HG02884 (cell line): Measurements from ENCODE around the gene SPP1.
A peak's percentile ranks its signal among the peaks of the same experiment; 100 is the strongest.
"Not testable (repeated sequence)": the region's sequence is repeated elsewhere in the genome, so short reads cannot be mapped to it uniquely, and the experiment has no call there.

Source experiments
- ATAC-seq: cut with Tn5 transposase; IDR thresholded peaks from one replicate; pipeline ENCODE4 v1.9.1; 2021; ENCODE audit warnings: mild to moderate bottlenecking, moderate library complexity; ENCODE audit not compliant: unreplicated experiment

Gene SPP1

DNA sequence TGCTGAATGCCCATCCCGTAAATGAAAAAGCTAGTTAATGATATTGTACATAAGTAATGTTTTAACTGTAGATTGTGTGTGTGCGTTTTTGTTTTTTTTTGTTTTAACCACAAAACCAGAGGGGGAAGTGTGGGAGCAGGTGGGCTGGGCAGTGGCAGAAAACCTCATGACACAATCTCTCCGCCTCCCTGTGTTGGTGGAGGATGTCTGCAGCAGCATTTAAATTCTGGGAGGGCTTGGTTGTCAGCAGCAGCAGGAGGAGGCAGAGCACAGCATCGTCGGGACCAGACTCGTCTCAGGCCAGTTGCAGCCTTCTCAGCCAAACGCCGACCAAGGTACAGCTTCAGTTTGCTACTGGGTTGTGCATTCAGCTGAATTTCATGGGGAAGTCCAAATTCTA is at the start of gene SPP1:
Gene SPP1 (plus strand): TSS at position 249 of the 400 bp plus-strand sequence. CDS start 1,182 bp downstream, outside the sequence.
- peak; percentile 58 for ATAC-seq

DNA sequence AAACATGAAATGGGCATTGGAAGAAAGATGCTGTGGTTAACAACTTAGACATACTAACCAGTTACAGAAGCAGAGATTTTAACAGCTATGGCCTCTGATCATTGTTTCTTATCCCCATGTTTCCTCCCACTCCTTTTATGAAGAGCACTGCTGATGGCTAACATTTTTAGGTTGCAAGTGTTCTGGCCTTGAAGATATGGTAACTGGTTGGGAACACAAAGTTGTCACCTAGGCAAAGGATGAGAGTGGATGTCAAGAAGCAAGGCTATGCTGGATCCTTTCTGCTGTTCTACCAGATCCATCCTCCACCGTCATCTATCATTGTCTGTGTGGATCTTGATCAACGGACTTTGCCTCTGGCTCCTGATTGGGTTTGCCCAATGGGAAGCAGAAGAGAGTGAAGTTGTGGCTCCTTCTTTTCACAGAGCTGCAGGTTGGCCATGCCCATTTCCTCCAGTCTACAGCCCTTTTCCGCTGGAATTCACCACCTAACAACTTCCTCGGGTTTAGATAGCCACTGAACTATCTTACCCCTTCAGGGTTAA is 48.9 kb upstream of the SPP1 start:
- no peak for ATAC-seq

DNA sequence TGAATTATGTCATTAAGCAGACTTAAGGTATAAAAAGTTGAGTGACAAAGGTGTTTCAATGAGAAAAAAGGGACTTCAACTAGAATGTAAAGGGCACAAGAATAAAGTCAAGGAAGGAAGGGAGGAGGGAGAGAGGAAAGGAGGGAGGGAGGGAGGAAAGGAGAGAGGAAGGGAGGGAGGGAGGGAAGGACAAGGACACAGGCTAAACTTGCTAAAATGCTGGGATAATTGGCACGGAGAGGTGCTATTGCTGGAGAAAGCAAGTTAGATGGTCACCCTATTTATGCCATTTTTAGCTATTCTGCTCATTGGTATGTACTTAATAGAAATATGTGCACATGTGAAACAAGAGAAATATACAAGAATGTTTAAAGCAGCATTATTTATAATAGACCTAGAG is 44.9 kb upstream of the SPP1 start:
- no peak for ATAC-seq

DNA sequence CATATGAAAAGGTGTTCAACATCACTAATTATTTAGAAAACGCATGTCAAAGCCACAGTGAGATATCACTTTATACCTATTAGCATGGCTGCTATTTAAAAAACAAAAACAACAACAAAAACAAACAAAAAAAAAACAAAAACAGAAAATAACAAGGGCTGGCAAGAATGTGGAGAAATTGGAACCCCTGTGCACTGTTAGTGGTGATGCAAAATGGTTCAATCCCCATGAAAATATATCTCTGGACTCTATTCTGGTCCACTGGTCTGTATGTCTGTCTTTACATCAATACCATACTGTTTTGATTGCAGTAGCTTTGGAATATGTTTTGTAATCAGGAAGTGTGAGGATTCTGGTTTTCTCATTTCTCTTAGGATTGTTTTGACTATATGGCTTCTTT is 43.6 kb upstream of the SPP1 start:
- no peak for ATAC-seq

DNA sequence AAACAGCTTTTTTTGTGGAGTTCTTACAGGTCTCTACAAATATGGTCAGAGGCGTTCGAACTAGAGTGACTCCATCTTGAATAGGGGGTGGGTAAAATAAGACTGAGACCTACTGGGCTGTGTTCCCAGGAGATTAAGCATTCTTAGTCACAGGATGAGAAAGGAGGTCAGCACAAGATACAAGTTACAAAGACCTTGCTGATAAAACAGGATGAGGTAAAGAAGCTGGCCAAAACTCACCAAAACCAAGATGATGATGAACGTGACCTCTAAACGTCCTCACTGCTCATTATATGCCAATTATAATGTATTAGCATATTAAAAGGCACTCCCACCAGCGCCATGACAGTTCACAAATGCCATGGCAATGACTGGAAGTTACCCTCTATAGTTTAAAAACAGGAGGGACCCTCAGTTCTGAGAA is 42.8 kb upstream of the SPP1 start:
- ATAC-seq, result no peak

DNA sequence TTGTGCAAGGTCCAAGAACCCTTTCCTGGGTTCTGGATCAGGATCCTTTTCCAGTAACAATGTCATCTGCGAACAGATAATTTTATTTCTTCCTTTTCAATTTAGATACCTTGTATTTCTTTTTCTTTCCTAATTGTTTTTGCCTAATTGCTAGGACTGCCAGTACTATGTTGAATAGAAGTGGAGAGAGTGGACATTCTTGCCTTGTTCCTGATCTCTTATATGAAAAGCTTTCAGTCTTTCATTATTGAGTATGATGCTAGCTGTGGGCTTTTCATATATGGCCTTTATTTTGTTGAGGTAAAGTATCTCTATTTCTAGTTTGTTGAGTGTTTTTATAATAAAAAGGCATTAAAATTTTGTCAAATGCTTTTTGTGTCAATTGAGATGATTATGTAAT is 42.2 kb upstream of the SPP1 start:
- ATAC-seq, result no peak

DNA sequence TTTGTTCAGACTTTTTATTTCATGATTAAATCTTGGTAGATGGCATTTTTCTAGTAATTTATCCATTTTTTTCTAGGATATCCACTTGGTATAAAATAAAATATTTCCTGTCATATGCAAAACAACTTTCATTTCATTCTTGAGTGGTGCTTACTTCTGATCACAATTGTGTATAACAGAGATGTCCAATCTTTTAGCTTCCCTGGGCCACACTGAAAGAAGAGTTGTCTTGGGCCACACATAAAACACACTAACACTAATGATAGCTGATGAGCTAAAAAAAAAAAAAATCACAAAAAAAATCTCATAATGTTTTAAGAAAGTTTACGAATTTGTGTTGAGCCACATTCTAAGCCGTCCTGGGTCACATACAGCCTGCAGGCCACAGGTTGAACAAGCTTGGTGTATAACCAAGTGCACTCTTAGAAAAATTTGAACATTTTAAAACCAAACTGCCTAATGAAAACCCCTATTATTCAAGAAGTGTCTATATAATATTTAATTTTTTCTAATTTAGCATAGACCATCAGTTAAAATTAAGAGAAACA is 41.3 kb upstream of the SPP1 start:
- ATAC-seq, result no peak

DNA sequence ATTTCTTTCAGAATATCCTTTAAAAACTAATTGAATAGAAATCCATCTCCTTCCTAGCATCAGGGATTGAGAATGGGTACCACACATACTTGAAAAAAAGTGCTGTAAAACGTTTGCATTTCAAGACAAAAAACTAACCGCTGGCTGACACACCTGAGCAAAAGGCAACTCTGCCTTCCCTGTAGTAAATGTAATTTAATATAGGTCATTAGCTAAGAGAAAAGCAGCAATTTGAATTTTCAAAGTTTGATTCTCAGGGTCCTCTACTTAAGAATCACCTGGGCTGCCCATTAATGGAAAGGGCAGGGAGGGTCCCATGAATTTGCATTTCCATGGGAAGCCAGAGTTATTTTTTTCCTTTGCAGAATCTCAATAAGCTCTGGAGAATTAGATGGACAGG is 40.5 kb upstream of the SPP1 start:
- no peak for ATAC-seq

DNA sequence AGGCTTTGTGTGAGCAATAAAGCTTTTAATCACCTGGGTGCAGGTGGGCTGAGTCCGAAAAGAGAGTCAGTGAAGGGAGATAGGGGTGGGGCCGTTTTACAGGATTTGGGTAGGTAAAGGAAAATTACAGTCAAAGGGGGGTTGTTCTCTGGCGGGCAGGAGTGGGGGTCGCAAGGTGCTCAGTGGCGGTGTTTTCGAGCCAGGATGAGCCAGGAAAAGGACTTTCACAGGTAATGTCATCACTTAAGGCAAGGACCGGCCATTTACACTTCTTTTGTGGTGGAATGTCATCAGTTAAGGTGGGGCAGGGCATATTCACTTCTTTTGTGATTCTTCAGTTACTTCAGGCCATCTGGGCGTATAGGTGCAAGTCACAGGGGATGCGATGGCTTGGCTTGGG is 39.6 kb upstream of the SPP1 start:
- ATAC-seq, result not testable (repeated sequence)

DNA sequence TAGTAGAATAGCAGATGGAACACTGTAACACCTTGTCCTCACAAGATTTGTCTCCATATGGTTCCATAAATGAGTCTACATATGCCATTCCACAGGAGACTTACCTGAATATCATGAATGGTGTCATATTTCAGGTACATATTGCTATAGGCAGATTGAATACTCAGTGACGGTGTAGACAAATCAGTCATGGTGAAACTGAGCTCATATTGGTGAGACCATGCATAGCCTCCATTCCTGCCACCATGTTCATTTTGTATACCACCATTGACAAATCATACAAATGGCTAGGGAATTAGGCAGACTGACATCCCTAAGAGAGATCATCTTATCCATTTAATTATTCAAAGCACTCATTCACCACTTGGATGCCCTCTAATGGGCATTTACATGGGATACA is 38.0 kb upstream of the SPP1 start:
- ATAC-seq, result no peak

DNA sequence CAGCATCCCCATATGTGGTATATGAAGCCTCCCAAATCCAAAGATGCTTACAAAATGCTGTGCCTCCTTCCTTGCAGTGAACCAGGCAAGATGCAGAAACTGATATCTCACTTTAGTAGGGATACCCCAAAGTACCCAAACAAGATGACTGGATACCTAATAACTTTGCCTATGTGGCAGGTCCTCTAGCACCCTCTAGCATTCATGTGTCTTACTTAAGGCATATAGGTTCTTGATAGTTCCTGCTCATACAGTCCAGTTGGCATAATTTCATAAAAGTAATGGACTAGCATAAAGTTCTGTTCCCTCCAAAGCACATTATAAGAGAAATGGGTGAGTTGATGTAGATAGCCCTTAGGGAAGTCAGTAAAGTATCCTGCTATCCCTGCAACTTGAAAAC is 36.8 kb upstream of the SPP1 start:
- no peak for ATAC-seq

DNA sequence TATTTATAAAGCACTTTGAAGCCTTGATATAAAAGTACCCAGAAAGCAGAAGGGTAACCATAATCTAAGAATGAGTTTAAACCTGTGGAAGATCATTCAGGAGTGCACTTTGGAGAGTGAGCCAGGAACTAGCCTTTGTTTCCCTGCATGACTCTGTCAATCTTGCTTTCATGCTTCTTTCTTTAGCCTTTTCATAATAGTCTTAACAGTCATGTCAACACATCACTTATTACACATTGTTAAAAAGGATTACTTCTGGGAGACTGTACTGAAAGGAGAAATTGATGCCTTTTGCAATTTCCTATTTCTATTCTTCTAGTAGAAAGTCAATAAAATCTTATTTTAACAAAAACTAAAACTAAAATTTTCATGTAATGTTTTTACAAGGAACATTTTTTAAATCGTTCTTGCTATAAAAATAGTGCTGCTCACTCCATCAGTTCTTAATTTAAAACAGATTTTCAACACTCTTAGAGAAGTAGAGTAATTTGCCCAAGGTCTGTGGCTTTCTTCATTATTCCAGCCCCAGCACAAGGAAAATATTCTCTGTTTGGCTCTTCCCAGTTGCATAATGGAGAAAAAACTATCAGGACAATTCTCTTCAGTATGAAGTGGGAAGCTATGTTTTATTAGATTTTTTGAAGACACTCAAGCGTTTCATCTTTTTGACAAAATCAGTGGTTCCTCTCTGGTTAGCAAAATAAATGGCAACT is 35.4 kb upstream of the SPP1 start:
- no peak for ATAC-seq

DNA sequence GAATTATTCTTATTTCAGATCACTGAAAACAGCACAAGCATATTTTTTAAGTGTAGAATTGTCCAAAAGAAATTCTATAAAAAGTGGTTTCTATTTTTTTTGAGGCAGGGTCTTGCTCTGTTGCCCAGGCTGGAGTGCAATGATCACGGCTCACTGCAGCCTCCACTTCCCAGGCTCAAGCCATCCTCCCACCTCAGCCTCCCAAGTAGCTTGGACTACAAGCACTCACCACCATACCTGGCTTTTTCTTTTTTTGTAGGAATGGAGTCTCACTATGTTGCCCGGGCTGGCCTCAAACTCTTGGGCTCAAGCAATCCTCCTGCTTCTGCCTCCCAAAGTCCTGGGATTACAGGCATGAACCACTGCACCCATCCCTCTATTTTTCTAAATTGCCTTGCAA is 34.7 kb upstream of the SPP1 start:
- ATAC-seq, result not testable (repeated sequence)

DNA sequence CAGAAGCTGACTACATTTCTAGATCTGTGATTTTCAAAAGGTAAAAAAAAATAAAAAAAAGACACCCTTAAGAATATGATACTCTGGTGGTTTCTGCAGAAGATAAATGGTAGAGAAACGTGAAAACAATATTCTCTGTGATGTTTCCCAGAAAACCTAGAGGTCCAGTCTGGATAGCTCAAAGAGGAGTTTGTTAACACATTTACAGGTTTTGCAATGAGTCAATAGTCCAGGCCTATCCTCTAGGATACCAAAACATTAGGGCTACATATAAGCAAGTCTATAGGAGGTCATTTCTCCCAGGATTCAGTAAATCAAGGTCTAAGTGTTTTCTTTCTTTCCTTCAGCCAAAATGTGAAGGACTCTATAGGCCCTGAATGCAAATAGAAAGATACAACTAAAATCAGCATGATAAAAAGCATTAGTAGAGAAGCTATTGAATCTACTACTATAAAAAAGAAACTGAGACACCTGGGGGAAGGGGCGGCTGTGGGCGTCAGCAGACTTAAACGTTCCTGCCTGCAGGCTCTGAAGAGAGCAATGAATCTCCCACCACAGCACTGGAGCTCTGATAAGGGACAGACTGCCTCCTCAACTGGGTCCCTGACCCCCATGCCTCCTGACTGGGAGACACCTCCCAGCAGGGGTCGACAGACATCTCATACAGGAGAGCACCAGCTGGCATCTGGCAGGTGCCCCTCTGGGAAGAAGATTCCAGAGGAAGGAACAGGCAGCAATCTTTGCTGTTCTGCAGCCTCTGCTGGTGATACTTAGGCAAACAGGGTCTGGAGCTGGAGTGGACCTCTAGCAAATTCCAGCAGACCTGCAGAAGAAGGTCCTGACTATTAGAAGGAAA is 33.7 kb upstream of the SPP1 start:
- ATAC-seq, result no peak

DNA sequence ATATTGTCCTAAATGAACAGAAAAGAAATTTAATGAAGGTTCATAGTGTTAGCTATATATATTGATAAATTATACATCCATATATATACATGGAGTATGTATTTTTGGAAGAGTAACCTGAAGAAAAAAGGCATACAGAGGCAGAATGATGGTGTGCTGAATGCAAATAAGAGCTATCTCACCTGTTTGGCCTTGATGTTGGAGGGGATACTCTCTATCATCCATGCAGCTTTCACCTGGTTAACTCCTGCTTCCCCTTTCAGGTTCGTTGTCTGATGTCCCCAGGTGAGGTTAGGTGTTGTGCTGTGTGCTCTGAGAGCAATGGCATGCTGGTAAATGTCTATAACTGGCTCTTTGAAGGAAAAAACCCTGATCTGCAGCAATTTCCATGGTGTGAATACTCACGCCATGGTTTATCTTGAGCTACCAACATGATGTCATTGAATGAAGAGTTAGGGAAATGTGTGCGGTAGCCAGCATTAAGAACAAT is 31.8 kb upstream of the SPP1 start:
- ATAC-seq, result no peak

DNA sequence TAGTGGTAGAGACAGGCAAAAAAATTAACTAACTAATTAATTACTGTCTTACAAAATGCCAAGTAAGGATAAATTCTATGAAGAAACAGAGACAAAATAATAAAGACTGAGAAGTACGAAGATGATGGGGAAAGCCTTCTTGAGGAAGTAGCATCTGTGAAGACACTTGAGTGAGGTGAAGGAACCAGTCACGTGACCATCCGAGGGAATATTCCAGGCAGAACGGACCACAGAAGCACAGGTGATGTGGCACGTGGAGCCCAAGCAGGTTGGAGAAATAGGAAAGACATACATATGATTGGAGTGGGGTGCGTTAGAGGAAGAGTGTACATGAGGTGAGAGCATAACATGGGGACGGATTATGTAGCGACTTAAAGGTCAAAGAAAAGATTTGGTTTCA is 30.5 kb upstream of the SPP1 start:
- ATAC-seq, result no peak

DNA sequence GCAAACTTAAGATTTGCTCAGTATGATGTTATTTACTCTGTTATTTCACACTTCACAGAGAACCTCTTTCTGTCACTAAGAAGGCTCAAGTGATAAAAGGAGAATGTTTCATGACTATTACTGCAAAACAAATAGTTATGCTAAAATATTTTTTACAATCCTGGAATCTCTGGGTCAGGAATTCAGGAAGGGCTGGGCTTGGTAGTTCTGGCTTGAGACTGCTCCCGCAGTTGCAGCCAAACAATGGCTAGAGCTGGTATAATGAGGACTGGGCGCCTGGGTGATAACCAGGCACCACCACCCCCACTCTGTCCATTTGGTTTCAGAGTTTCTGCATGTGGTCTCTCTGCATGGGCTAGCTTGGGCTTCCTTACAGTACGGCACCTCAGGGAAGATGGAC is 28.7 kb upstream of the SPP1 start:
- no peak for ATAC-seq

DNA sequence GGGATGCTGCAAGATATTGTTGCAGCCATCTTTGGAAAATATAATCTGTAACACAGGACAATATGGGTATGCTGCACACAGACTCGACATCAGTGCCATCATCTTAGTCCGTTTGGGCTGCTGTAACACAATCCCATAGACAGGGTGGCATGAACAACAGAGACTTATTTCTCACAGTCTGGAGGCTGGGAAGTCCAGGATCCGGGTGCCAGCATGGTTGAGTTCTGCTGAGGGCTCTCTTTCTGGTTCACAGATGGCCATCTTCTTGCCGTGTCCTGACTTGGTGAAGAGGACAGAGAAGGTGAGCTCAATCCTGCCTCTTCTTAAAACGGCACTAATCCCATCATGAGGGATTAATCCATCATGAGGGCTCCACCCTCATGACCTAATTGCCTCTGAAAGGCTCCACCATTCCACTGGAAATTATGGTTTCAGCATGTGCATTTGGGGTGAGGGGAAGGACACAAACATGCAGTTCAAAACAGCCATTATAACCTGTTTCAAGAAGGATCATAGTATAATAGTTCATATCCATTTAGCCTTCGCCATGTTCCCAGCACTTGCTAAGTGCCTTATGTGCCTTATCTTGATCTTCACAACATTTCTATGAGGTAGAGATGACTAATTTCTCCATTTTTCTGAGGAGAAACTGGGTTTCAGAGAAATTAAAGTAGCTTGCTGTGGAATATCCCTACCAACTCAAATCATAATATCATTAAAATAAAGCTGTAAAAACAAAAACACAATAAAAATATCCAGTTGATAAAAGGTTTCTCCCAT is 27.9 kb upstream of the SPP1 start:
- ATAC-seq, result no peak

DNA sequence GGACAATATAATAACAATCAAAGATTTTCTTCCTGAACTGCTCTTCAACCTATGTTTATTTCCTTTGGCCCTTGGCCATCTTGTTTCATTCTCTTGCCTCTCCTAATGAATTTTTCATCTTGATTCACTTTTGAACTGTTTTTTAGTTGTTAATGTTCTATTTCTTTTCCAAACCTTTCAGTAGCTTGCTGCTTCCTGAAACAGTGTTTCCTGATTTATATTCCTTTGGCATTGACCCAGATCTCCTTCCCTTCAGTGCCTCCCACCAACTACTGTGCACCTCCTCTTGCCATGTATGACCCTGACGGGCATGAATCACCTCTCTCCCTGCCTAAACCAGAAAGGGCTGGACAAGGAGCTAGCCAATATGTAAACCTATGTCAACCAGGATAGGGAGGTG is 25.6 kb upstream of the SPP1 start:
- ATAC-seq, result no peak

DNA sequence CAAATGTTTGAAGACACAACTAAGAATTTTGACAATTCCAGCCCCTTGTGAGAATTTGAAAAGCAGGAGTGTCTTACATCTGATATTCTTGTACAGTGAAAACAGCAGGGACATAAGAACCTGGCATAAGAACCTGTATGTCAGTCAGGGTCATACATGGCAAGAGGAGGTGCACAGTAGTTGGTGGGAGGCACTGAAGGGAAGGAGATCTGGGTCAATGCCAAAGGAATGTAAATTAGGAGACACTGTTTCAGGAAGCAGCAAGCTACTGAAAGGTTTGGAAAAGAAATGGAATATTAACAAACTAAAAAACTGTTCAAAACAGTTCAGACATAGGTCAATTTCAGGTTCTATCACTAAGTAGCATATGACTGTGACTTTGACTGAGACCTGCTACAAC is 25.0 kb upstream of the SPP1 start:
- ATAC-seq, result no peak
